HG03342 (cell line): ENCODE results near the gene HIPK2.

Experiments used
- ATAC-seq: cut with Tn5 transposase; IDR thresholded peaks from one replicate; pipeline ENCODE4 v1.9.1; 2021; ENCODE audit warnings: mild to moderate bottlenecking, moderate library complexity; ENCODE audit not compliant: unreplicated experiment

HIPK2 gene

DNA sequence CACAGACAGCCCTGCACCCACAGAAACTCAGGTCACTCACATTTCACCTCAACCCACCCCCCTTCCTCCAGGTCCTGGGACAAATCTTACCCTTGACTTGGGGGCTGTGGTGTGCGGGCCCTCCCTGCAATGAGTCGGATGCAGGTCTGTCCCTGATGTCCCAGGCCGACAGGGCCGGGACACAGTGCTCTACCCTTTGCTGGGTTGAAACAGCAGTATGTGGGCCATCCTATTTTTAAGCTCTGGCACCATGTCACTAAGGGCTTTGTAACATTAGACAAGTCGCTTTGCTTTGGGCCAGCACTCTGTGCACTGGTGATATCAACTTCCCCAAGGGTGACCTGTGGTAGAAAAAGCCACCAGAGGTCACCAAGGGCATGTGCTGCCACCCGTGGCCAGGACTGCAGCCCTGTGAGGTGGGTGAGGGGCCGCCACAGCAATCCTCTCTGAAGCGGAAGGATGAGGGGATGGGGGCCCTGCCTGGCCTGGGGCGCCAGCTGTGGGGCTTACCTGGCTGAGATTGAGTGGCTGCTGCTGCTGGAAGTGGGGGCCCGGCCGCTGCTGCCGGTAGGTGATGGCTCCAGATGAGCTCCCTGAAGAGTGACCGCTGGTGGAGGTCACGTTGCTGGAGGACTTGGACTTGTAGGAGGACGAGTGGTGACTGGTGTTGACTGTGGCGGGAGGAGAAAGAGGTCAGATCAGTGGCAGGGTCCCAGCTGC lies 203.0 kb downstream of the HIPK2 start:
- ATAC-seq = no peak

DNA sequence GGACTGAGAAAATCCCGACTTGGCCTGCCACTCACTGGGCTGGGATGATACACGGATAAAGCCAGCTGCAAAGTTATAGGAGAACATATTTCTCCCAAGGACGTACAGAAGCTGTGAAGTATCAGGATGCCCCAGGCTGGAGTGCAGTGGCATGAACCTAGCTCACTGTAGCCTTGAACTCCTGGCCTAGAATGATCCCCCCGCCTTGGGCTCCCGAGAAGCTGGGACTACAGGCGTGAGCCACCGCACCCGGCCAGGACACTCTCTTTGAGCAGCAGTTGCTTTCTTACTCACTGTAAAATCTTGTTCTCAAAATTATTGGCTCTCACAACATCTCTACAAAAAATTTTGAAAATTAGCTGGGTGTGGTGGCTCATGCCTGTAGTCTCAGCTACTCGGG lies 203.9 kb downstream of the HIPK2 start:
- ATAC-seq = no peak

DNA sequence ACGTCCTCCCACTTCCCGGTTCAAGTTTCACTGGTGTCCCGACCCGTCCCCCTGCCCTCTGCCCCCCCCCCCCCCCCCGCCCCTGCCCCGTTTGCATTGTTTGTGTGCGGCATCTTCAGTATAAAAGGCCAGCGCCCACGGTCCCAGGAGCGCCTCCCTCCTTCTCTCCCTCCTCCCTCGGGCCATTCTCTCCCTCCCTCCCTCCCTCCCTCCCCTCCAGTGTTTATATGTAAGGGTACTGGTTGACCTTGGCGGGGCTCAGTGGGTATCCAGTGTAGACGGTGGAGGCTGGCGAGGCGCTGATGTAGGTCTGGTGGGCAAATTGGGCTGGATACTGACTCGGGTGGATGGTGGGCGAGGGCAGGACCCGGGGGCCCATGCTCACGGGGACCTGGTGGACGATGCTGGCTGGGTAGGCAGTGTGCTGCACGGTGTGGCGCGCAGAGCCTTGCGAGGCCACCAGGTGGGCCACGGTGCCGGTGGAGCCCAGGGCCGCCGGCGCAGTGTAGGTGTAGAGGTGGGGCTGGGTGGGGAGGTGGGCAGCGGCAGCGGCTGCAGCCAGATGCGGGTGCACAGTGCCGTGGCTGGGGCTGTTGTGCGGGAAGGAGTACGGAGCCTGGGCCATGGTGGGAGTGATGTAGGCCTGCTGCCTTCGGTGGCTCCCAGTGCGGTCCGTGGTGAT lies 205.0 kb downstream of the HIPK2 start:
- no peak for ATAC-seq

DNA sequence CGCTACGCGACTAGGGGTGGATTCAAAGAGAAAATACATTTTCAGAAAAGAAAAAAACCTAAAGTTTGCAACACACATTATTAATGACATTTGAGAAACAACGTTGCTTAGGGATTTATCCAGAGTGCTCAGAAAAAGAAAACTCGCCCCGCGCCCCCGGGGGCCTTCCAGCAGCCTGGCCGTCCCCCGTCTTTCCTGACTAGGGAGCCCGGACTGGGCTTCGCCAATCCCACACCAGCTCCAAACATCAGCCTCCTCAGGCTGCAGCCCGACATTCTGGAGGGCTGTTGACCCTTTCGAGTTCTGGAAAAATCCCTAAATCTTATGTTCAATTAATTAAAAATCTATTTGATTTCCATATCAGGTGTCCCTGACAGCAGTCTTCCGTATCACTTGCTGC lies 205.7 kb downstream of the HIPK2 start:
- no peak for ATAC-seq

DNA sequence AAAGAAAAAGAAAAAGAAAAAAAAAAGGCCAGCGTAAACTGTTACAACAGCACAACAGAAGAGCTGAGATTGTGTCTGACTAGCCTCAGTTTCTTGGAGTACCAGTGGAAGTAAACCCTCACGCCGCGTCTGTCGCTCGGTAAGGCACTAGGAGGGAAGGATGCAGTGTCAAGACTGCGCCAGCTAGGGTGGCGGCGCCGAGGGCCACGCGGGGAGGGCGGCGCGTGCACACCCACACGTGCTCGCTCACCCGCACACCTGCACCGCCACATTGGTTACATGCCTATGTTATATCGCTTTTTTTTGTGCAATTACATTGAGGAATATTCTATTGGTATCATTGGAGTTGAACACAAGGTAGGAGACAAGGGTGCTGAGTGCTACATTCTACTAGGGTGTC lies 206.1 kb downstream of the HIPK2 start:
- no peak for ATAC-seq

DNA sequence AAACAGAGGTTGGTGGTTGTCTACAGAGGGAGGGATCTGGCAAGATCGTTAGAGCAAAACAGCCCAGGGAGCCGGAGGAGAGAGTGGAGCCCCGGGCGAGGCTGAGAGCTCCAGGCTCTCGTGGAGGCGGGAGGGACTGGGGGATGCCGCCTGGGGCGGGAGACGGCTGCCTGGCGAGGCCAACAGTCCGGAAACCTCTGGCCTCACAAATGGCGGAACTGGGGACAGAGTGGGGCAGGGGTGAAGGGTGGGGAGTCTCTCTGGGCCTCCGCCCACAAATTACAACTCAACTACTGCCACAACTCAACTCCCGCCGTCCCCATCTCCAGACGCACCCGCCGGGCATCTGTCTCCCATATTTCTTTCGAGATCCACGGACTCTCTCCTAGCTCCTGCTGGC lies 206.6 kb downstream of the HIPK2 start:
- ATAC-seq = no peak

DNA sequence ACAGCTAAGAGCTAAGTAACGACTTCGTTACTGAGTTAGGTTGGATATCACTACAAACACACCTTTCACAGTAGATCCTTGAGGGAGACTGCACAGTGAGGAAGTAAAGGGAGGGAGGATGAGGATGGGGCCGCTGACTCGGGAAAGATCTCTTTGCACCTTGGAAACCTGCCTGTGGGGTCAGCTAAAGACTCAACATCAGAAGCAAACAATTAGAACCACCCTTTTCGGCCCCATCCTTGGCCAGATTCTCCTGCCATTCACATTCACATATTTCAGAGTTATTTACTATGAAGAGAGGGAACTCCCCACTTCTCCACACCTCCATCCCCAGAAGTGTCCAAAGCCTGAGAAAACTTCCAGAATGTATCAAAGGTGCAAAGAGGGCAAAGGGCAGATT lies 207.2 kb downstream of the HIPK2 start:
- no peak for ATAC-seq

DNA sequence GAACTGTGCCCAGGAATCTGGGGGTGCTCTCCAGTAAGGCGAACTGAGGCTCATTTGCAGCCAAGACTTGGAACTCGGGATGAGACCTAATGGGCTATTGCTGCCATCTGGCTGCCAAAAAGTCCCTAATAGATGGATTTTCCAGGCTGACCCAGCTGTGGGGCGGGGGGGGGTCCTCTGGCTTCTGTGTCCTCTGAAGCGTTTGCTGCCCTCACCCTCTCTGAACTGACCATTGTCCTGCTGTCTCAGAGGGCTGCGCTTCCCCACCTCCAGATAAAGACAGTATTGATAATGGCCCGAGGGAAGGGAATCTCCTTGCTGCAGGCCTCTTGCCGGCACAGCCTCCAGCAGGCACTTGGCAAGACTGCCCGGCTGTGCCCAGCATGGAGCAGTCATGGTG lies 207.7 kb downstream of the HIPK2 start:
- no peak for ATAC-seq

DNA sequence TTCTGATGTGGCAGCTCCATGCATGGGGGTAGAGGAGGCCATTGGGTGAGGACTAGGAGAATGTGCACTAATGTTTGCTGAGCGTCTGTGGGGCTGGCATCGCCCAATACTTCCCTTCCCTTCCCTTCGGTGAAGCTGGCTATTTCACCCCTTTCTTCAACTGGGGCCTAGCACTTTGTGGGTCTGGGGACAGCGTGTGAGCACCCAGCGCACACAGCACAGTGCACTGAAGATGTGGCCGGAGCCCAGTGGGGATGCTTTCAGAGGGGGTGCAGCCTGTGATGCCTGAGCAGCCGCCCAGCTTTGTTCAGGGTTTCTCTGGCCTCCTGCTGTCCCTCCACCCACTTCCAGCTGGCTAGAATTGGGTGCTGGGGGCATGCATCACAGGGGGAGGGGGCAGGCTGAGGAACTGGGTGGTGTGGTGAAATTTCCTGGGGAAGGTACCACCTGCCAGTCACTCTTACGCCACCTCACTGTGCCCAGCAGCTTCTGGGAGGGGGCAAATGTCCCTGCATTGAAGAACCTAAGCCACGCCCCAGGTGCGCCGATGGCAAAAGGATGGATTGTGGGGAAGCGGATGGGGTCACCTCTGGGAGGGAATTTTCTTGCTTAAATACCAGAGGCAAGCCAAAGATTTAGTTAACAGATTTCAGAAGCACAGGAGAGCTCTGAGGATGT lies 208.8 kb downstream of the HIPK2 start:
- no peak for ATAC-seq

DNA sequence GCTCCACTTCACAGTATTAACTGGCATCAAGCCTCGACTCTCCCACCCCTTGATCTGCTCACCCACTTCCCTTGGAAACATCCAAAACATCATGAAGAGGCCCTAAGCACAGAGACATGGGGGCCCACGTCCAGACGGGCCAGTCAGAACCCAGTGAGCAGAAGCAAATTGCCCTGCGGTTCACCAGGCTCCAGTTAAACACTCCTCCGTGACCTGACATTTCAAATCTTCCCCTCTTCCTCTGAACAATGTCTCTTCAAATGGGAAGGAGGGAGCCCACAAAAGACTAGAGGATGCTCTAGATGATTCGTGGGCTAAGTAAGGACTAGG lies 209.5 kb downstream of the HIPK2 start:
- ATAC-seq = no peak

DNA sequence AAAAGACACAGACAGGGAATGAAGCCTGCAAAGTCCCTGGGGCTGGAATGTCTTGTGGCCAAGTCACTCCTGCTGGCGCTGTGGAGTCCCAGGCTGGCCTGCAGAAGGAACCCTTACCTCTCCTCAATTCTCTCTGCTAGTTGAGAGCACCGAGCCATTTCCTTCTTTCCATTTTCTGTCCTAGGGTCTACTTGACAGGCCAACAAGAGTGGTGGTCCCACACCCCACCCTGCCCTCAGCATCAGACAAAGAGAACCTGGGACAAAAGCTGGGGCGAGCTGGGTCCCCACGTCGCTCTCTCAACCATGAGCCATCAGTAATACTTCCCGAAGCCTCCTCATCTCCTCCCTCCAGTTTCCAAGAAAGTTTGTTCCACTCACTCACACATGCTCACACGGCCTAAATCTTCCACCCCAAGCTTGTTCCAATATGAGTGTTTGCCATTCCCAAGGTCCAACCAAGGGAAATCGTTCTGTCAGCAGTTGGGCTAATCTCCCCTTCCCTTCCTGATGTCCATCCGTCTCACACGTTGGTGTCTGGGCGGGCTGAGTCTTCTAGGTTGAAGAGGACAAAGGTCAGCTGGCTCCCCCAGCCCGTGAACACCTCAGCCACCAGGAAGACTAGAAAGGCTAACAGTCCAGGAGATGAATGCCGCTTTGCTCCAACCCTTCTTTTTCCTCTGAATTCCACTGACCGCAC lies 210.0 kb downstream of the HIPK2 start:
- ATAC-seq = no peak

DNA sequence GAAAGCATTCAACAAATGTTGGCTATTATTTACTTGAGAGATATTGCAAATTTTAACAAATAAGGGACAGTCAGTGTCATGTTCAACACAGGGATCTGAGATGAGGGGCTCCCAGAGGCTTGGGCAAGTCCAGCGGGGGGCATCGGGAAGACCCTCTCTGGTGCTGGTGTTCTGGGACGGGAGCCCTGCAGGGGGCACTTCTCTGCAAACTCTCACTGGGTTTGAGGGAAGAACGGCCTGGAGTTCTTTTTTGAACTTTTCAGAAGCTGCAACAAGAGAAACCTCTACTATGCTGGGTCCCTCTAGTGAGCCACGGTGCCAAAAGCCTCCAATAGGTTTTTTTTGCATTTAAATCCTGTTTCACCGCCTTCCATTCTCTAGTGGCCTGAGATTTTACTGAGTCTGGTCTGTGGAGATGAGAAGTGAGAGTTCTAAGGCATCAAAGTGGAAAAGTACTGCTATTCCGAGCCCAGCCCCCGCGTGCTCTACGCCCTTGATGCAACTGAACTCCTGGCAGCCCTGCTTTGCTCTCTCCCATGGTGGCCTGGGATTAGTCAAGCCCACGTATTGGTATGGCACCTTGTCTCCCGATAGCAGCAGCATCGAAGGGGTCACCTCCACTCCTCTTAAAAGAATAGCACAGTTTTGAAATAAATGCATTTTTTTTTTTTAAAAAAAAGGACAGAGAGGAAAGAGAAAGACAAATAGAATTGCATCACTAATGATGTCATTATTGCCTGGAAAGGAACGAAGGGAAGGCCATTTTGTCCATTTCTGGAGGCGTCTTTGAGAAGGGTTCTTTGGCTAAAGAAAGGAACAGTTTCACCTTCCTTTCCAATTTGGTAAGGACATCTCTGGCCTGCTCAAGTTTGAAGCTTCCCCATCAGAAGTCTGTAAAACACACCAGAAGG lies 210.8 kb downstream of the HIPK2 start:
- ATAC-seq = no peak

DNA sequence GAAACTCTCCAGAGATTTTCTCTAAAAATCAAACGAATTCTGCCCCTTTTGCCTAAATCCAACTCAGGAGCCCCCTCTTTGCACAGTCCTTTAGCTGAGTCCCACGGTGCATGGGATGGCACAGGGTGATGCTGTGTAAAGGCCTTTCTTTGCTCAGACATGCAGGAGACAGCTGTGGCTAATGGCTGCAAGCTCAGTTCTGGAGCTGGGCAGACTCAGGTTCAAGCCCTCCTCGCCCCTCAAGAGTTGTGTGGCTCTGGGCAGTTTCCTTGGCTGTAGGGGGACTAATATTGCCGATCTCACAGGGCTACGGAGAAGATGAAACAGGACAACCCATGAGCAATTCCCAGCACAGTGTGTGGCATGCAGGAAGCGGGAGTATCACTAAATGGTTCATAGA lies 211.7 kb downstream of the HIPK2 start:
- no peak for ATAC-seq

DNA sequence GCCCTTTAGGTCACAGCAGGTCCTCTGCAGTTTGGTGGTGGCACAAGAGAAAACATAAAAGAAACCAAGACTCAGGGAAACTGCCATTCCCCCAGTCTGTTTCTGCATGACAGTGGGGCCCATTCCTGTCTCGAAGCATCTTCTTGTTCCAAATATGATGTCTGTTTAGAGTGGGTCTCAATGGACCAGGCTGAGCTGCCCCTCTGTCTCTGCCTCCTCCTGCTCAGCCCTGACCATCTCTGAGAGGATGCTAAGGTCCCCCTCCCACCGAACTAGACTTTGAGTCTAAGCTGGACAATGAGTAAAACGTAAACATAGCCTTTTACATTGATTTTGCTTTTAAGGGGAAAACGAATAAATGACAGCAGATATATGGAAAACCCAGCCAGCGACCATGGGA lies 213.9 kb downstream of the HIPK2 start:
- ATAC-seq = no peak

DNA sequence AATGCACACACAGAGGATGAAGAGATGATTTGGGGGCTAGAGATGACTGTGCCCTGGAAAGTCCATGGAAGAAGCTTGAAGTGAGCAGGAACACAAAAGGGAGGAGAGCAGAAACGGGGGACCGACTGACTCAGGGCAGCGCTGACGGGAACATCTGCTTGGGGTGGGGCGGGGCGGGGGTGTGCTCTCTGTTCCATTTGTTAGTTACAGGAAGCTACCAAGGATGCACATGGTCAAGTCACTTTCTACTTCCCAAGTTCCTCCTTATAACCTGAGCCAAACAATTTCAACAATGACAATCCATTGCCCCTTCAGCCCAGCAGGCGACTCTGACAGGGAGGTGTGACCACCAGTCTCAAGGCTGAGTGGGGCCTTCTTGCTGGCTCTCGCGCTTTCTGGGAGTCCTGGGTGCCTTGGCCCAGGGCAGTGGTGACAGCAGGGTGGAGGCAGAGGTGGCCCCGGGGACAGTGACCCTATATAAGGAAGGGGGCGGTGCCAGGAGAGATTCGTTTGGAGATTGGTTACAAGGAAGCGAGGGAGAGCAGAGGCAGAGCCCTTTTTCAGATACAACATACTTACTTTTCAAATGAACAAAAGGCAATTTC lies 214.7 kb downstream of the HIPK2 start:
- ATAC-seq = no peak

DNA sequence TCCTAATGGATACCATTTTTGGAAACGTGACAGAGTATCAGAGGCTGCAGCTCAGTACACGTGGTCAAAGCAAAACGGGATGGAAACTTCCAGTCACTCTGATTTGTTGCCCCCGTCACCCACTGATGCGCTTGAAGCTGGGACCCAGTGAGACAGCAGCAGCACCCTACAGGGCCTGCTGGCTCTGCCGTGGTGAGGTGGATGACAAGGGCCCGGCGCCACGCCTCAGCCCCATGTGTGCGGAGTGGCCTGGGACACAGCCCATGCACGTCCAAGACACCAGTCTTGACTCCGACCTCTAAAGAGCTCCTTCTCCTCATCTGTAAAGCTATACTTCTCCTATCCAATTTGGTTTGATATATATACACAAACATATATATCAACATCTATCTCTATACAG lies 215.3 kb downstream of the HIPK2 start:
- ATAC-seq = no peak

DNA sequence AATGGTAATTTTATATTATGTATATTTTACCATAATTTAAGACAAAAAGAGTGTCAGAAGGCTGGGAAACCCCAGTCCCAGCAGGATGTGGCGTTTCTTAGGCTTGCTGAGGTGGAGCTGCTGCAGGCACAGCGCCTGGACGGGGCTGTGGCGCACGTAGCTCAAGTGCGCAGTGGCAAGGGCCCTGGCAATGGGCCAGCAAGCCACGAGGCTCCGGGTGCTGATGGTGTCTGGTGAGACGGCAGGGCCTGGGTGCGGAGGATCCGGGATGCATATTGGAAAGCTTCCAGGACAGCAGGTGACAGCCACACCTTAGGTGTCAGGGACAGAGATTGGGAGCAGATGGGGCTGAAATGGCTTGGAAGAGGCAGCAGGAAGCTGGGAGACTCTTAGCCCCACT lies 217.1 kb downstream of the HIPK2 start:
- no peak for ATAC-seq

DNA sequence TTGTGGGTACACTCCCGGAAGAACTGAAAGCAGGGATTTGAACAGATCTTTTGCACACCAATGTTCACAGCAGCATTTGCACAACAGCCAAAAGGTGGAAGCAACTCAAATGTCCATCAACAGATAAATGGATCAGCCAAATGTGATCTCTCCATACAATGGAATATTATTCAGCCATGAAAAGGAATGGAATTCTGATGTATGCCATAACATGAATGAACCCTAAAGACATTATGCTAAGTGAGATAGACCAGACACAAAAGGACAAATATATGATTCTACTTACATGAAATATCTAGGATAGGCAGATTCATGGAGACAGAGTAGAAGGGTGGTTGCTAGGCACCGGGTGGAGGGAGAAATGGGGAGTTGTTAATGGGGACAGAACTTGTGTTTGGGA lies 217.6 kb downstream of the HIPK2 start:
- no peak for ATAC-seq

DNA sequence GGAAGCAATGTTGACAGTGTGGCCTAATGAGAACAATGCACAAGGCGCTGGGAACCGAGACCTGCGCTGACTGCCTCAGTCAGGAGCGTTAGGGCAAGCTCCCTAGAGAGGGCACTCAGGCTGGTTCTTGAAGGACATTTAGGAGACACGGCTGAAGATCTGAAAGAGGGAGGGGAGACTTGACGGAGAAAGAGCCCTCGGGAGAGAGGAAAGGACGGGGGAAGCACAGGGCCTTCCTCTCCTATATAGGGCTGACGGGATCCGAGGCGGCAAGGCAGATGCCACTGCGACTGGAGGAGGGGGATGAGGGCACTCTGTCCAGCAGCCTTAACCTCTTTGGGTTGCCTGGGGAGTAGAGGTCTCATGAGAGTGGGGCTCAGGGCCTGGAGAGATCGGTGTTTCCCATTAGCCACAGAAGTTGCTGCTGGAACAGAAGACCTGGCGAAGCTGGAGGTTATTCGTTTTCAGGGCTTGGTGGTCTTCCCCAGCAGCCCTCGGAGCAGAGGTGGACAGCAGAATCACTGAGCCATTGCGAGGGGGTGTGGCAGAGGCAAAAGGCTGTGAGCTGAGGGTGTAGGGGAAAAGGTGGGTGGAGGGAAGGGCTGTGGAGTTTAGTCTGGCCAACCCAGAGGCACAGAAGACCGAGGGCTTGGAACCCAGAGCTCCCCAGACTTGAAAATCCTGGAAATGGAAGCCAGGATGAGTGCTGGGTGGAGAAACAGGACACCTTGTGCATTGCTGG lies 218.3 kb downstream of the HIPK2 start:
- no peak for ATAC-seq
